ENCODE measurements around the gene OAS1. TPM values are rescaled to one million over a fixed set of nuclear protein-coding genes. Genes with fewer than 3 reads are reported as not detected.

OAS1 gene
- total RNA-seq, 6 experiments from 2014 or later, result not detected

GRCh38 chr12:112930350-112930749, 23.6 kb downstream of the OAS1 start:
- TF ChIP-seq, protein P1, sequence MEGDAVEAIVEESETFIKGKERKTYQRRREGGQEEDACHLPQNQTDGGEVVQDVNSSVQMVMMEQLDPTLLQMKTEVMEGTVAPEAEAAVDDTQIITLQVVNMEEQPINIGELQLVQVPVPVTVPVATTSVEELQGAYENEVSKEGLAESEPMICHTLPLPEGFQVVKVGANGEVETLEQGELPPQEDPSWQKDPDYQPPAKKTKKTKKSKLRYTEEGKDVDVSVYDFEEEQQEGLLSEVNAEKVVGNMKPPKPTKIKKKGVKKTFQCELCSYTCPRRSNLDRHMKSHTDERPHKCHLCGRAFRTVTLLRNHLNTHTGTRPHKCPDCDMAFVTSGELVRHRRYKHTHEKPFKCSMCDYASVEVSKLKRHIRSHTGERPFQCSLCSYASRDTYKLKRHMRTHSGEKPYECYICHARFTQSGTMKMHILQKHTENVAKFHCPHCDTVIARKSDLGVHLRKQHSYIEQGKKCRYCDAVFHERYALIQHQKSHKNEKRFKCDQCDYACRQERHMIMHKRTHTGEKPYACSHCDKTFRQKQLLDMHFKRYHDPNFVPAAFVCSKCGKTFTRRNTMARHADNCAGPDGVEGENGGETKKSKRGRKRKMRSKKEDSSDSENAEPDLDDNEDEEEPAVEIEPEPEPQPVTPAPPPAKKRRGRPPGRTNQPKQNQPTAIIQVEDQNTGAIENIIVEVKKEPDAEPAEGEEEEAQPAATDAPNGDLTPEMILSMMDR (IDR thresholded peaks at IDR 0.05), result no peak
- no peak for DNase-seq
- Mint-ChIP-seq H3K4me3 (no peak overlapping the region), H3K27me3 (ENCODE audit: insufficient read depth) (no peaks in the 10 kb centered on the region; the same call in none of the 2 replicates), H3K36me3 (ENCODE audit: low read depth) (no peaks in the 10 kb centered on the region), H3K9me3 (no peaks in the 10 kb centered on the region), H3K27ac (no peak overlapping the region), H3K4me1 (ENCODE audit: low read depth) (no peaks in the 10 kb centered on the region)

GRCh38 chr12:112932485-112933128, 25.8 kb downstream of the OAS1 start:
- Mint-ChIP-seq H3K4me3 (no peak overlapping the region), H3K4me1 (ENCODE audit: low read depth) (no peaks in the 10 kb centered on the region), H3K27ac (no peak overlapping the region), H3K27me3 (ENCODE audit: insufficient read depth) (no peaks in the 10 kb centered on the region; the same call in none of the 2 replicates), H3K36me3 (ENCODE audit: low read depth) (no peaks in the 10 kb centered on the region), H3K9me3 (no peaks in the 10 kb centered on the region)
- DNase-seq, result no peak
- TF ChIP-seq, protein P1 (IDR thresholded peaks at IDR 0.05), result no peak

DNA sequence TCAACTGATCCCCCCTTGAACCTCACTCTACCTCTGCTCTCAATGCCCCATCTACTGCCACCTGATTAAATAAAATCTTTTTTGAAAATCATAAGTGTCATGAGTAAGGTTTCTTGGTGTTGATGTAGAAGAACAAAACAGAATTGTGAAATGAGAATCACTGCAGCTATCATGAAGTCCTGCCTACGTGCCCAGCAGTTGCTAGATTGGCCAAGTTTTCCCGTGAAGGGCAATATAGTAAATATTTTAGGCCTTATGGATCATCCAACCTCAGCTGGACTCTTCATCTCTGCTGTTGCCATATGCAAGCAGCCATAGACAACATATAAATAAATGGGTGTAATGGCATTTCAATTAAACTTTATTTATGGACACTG, 26.4 kb downstream of the OAS1 start:
- no peaks in the 10 kb centered on the region; the same call in none of the 2 replicates for H3K27me3 Mint-ChIP-seq (ENCODE audit: insufficient read depth)
- no peak overlapping the region for H3K4me3 Mint-ChIP-seq
- TF ChIP-seq, protein P1 (IDR thresholded peaks at IDR 0.05), result no peak
- no peaks in the 10 kb centered on the region for H3K9me3 Mint-ChIP-seq
- no peak for DNase-seq
- H3K36me3 Mint-ChIP-seq (ENCODE audit: low read depth), result no peaks in the 10 kb centered on the region
- H3K4me1 Mint-ChIP-seq (ENCODE audit: low read depth), result peaks cover 5% of the 10 kb centered on the region
- no peak overlapping the region for H3K27ac Mint-ChIP-seq

DNA sequence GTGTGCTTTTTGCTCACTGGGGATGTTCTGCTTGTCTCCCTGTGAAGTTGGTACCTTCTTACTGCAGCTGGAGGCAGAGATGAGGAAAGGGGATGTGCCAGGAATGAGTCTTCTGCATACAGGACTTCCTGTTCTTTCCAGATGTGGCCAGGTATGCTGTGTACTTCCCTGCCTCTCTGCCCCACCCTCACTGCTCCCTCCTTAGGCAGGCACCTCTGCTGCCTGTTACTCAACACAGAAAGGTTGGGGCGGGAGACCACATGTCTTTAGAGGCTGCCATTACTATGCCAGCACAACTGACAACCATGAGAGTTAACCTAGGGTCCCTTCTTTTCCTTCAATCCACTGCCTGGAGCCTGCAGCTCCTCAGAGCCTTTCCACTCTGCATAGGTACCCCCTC, 29.5 kb downstream of the OAS1 start:
- Mint-ChIP-seq H3K36me3 (ENCODE audit: low read depth) (no peaks in the 10 kb centered on the region), H3K9me3 (no peaks in the 10 kb centered on the region), H3K4me1 (ENCODE audit: low read depth) (peaks cover 24% of the 10 kb centered on the region), H3K27ac (no peak overlapping the region), H3K27me3 (ENCODE audit: insufficient read depth) (no peaks in the 10 kb centered on the region), H3K4me3 (no peak overlapping the region)
- TF ChIP-seq, protein P1 (IDR thresholded peaks at IDR 0.05), result no peak
- DNase-seq, result no peak

DNA sequence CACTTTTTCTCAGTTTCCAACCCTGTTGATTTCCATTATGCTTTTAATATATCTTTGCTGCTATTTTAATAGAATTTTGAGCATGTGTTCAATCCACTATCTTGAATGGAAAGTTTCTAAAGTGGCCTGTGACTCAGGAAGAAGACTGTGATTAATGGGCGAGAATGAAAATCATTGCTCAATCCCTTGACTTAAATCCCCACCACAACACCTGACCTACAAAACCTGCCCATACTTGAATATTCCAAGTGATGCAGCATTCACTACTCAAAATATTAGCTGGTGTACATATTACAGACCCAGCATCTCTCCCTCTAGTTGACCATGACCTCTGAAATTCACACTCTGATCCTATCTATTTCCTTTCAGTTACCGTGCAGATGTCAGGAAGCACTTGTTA, 30.2 kb downstream of the OAS1 start:
- H3K27me3 Mint-ChIP-seq (ENCODE audit: insufficient read depth), result no peaks in the 10 kb centered on the region
- DNase-seq, result no peak
- no peaks in the 10 kb centered on the region for H3K9me3 Mint-ChIP-seq
- no peak overlapping the region for H3K4me3 Mint-ChIP-seq
- TF ChIP-seq, protein P1 (IDR thresholded peaks at IDR 0.05), result no peak
- no peaks in the 10 kb centered on the region for H3K36me3 Mint-ChIP-seq (ENCODE audit: low read depth)
- H3K27ac Mint-ChIP-seq, result no peak overlapping the region
- H3K4me1 Mint-ChIP-seq (ENCODE audit: low read depth), result peaks cover 24% of the 10 kb centered on the region
